Measurements from ENCODE around the gene NRCAM. TPM values are rescaled to one million over a fixed set of nuclear protein-coding genes. Genes with fewer than 3 reads are reported as not detected.

The NRCAM gene
- total and polyA plus RNA-seq, 2 of the 8 experiments (the other 6 are each of a cell fraction or from before 2014, with no cell fraction given), result 2.7 to 3.8 TPM

DNA sequence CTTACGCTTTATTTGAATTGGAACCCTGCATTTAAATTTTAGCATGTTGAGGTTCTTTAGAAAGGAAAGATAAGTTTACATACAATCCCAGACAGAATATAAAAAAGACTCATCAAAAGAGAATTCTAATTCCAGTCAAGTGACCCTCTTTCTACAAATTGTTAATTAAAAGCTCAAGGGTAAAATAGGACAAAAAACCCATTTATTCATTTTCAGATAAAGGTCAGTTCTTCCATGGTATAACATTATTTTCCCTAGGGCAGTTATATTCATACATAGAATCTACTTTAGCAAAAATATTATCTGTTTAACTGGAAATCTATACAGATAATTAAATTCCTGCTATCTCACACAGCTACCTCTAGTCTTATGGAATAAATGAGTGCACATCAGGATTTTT is 188.6 kb downstream of the NRCAM start:
- H3K36me3 ChIP-seq (ENCODE audit: control insufficient read depth in 2 of 4, insufficient read depth in 4 of 4, low read length in 3 of 4), result no peaks in the 10 kb centered on the region
- POLR2A ChIA-PET (ENCODE audit: partially characterized antibody), result interaction anchor here (0.8 kb wide), 1 partner anchor 11 kb away, joined by 3 read pairs; no protein-coding TSS in a partner anchor
- H4K8ac ChIP-seq (ENCODE audit: extremely low read depth, insufficient read depth, low read length), result no peak overlapping the region
- H2AK5ac ChIP-seq (ENCODE audit: low read depth, low read length), result no peak overlapping the region
- no peak overlapping the region for H2BK15ac ChIP-seq (ENCODE audit: low read length)
- no peak overlapping the region for H2BK20ac ChIP-seq (ENCODE audit: low read length)
- H3K18ac ChIP-seq (ENCODE audit: extremely low read depth, low read length), result no peak overlapping the region
- no peak overlapping the region for H3K4me3 ChIP-seq (ENCODE audit: extremely low read depth in 1 of 4, insufficient read depth in 2 of 4, low read depth in 3 of 4, low read length in 4 of 4)
- no peak for TF ChIP-seq CTBP2 (IDR thresholded peaks at IDR 0.05; ENCODE audit: borderline replicate concordance, insufficient read depth, insufficient read length, low read length)
- no peak for TF ChIP-seq TCF12 (IDR thresholded peaks at IDR 0.05; ENCODE audit: low read depth, low read length)
- H3K9me3 ChIP-seq (ENCODE audit: insufficient read depth in 2 of 2, low read depth in 1 of 2, low read length in 1 of 2), result no peaks in the 10 kb centered on the region
- H3K4ac ChIP-seq (replicated peaks; ENCODE audit: insufficient read length, low read depth, low read length), result no peak overlapping the region
- H3K56ac ChIP-seq (replicated peaks; ENCODE audit: insufficient read length, low read depth, low read length), result no peak overlapping the region
- no peaks in the 10 kb centered on the region for H3K23me2 ChIP-seq (ENCODE audit: low read depth, low read length)
- H4K20me1 ChIP-seq (replicated peaks in 1 of 2; ENCODE audit: control insufficient read depth in 1 of 2, insufficient read depth in 2 of 2, low read length in 2 of 2), result no peaks in the 10 kb centered on the region
- no peak overlapping the region for H4K91ac ChIP-seq (replicated peaks; ENCODE audit: insufficient read length, low read length)
- CTCF ChIA-PET (ENCODE audit: partially characterized antibody), result interaction anchor here (1.5 kb wide), 1 partner anchor 13 kb away, joined by 3 read pairs; no protein-coding TSS in a partner anchor
- no peak overlapping the region for H3K9ac ChIP-seq (replicated peaks in 1 of 4; ENCODE audit: extremely low read depth in 1 of 4, low read depth in 3 of 4, low read length in 3 of 4)
- H4K5ac ChIP-seq (ENCODE audit: insufficient read length, low read depth, low read length), result no peak overlapping the region
- H3K4me1 ChIP-seq (replicated peaks in 1 of 4; ENCODE audit: control insufficient read depth in 3 of 4, insufficient read depth in 4 of 4, low read length in 3 of 4), result no peaks in the 10 kb centered on the region
- H3K79me1 ChIP-seq (ENCODE audit: low read depth, low read length), result no peaks in the 10 kb centered on the region
- H2BK5ac ChIP-seq (ENCODE audit: low read depth, low read length), result no peak overlapping the region
- FAIRE-seq (no peak), DNase-seq (ENCODE audit: low read depth in 1 of 2, low spot score in 2 of 2) (no peak)
- no peaks in the 10 kb centered on the region for H3K79me2 ChIP-seq (ENCODE audit: control insufficient read depth in 1 of 2, insufficient read depth in 2 of 2, low read length in 2 of 2)
- H3K4me2 ChIP-seq (ENCODE audit: insufficient read depth in 1 of 2, low read depth in 2 of 2, low read length in 2 of 2), result no peak overlapping the region
- H3K14ac ChIP-seq (ENCODE audit: insufficient read length), result no peak overlapping the region
- 88% methylated on average over 1 of the region's 1 CpG; no CpG with 5 or more reads in 1 of the 2 experiments for WGBS, 2 experiments (ENCODE audit: extremely low coverage in 1 of 2, insufficient coverage in 1 of 2, insufficient read length in 1 of 2, insufficient replicate concordance in 2 of 2, low coverage in 1 of 2, low lambda C conversion rate in 2 of 2, missing lambda C conversion rate in 1 of 2)
- H3K27ac ChIP-seq (ENCODE audit: low read depth, low read length), result no peak overlapping the region
- no peaks in the 10 kb centered on the region; a peak in 1 of 7 replicates for H3K27me3 ChIP-seq (replicated peaks in 1 of 4; ENCODE audit: control insufficient read depth in 3 of 4, extremely low read depth in 1 of 4, insufficient read depth in 3 of 4, low read length in 3 of 4)
- no peak overlapping the region for H2BK12ac ChIP-seq (ENCODE audit: low read depth, low read length)
- H2BK120ac ChIP-seq (replicated peaks; ENCODE audit: low read depth, low read length), result no peak overlapping the region
- H2AFZ ChIP-seq (ENCODE audit: low read length), result no peak overlapping the region
- no peak overlapping the region for H3K23ac ChIP-seq (ENCODE audit: insufficient read length)

All from H1 (cell line).